Measurements from ENCODE around the gene KCTD13. TPM values are rescaled to one million over a fixed set of nuclear protein-coding genes. Genes with fewer than 3 reads are reported as not detected.
"Not testable (repeated sequence)": the region's sequence is repeated elsewhere in the genome, so short reads cannot be mapped to it uniquely, and the experiment has no call there.

Gene KCTD13
- total RNA-seq, 1 experiment from 2014 or later = 40.7 TPM

DNA sequence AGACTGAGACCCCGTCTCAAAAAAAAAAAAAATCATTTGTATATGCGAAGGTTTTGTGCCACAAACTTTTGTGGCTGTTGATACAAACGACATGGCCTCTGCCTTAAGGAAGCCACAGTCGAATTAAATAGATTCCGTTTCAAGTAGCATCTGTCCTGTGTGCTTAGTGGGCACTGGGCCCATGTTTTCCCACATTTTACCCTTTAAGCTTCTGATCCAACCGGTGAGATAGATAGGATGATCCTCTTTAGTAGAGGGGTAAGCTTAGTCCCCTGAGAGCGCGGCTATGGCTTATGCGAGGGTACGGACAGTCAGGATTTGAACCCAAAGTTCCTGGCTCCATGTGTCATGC, 35.1 kb upstream of the KCTD13 start:
- RAD21 ChIA-PET (ENCODE audit: low non-redundant PET in 1 of 2, low total read pairs in 2 of 2, uncharacterized antibody in 2 of 2, unreplicated experiment in 2 of 2) = interaction anchor here in 1 of 2 experiments (0.7 to 1.0 kb wide), 2 partner anchors 12 to 142 kb away, joined by 4 to 6 read pairs; partner anchors contain the start of gene TAOK2
- H3K4me2 ChIP-seq (ENCODE audit: low read length) = peak overlapping the region; percentile 82
- H3K27me3 ChIP-seq (ENCODE audit: insufficient read depth, low read length) = no peaks in the 10 kb centered on the region
- H4K20me1 ChIP-seq (ENCODE audit: insufficient read depth) = no peaks in the 10 kb centered on the region
- DNase-seq (ENCODE audit: low read depth, low spot score) = no peak
- peak overlapping the region; percentile 73 for H3K9ac ChIP-seq (ENCODE audit: low read length)
- no peaks in the 10 kb centered on the region; a peak in 1 of 4 replicates for H3K36me3 ChIP-seq (ENCODE audit: control insufficient read depth in 1 of 2, insufficient read depth in 2 of 2, low read length in 2 of 2)
- POLR2A ChIA-PET = interaction anchor here (0.8 to 4.2 kb wide), 6 partner anchors 10 to 145 kb away, joined by 3 to 18 read pairs (median 4); partner anchors contain the start of genes HIRIP3, PAGR1, SEZ6L2 and TAOK2
- CTCF ChIA-PET = interaction anchor here (1.1 to 1.5 kb wide), 3 partner anchors 12 to 153 kb away, joined by 3 to 7 read pairs (median 5); partner anchors contain the start of gene TAOK2
- TF ChIP-seq CEBPB (IDR thresholded peaks at IDR 0.05; ENCODE audit: low read depth) = no peak
- TF ChIP-seq, protein P1, sequence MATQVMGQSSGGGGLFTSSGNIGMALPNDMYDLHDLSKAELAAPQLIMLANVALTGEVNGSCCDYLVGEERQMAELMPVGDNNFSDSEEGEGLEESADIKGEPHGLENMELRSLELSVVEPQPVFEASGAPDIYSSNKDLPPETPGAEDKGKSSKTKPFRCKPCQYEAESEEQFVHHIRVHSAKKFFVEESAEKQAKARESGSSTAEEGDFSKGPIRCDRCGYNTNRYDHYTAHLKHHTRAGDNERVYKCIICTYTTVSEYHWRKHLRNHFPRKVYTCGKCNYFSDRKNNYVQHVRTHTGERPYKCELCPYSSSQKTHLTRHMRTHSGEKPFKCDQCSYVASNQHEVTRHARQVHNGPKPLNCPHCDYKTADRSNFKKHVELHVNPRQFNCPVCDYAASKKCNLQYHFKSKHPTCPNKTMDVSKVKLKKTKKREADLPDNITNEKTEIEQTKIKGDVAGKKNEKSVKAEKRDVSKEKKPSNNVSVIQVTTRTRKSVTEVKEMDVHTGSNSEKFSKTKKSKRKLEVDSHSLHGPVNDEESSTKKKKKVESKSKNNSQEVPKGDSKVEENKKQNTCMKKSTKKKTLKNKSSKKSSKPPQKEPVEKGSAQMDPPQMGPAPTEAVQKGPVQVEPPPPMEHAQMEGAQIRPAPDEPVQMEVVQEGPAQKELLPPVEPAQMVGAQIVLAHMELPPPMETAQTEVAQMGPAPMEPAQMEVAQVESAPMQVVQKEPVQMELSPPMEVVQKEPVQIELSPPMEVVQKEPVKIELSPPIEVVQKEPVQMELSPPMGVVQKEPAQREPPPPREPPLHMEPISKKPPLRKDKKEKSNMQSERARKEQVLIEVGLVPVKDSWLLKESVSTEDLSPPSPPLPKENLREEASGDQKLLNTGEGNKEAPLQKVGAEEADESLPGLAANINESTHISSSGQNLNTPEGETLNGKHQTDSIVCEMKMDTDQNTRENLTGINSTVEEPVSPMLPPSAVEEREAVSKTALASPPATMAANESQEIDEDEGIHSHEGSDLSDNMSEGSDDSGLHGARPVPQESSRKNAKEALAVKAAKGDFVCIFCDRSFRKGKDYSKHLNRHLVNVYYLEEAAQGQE (IDR thresholded peaks at IDR 0.05; ENCODE audit: low read depth) = no peak
- TF ChIP-seq, protein P2, sequence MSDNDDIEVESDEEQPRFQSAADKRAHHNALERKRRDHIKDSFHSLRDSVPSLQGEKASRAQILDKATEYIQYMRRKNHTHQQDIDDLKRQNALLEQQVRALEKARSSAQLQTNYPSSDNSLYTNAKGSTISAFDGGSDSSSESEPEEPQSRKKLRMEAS (IDR thresholded peaks at IDR 0.05) = no peak
- ATAC-seq = no peak
- no peak overlapping the region for H2AFZ ChIP-seq (ENCODE audit: low read depth, low read length, poor library complexity, severe bottlenecking)
- H3K27ac ChIP-seq (ENCODE audit: low read depth, low read length) = peak overlapping the region; percentile 73
- peak overlapping the region; percentile 64 to 71 for H3K4me3 ChIP-seq (replicated peaks in 1 of 2; ENCODE audit: low read depth in 1 of 2, low read length in 2 of 2)
- H3K9me3 ChIP-seq (ENCODE audit: control insufficient read depth in 1 of 2, insufficient read depth in 1 of 2, low read depth in 1 of 2, low read length in 2 of 2) = no peaks in the 10 kb centered on the region
- H3K79me2 ChIP-seq (ENCODE audit: insufficient read depth, low read length) = no peaks in the 10 kb centered on the region
- no TSS peak for BruUV-seq (replicated peaks)
- H3K4me1 ChIP-seq (ENCODE audit: control insufficient read depth in 1 of 2, insufficient read depth in 2 of 2, low read length in 2 of 2) = peaks cover 11 to 24% of the 10 kb centered on the region in 2 experiments
- H3K9me2 ChIP-seq (ENCODE audit: insufficient read depth) = no peaks in the 10 kb centered on the region
- intact Hi-C loops (cut with micrococcal nuclease) = no loop called here

GRCh38 chr16:29959821-29960220, 33.8 kb upstream of the KCTD13 start:
- H3K4me2 ChIP-seq (ENCODE audit: low read length); H2AFZ ChIP-seq (ENCODE audit: low read depth, low read length, poor library complexity, severe bottlenecking); RAD21 ChIA-PET (ENCODE audit: low non-redundant PET in 1 of 2, low total read pairs in 2 of 2, uncharacterized antibody in 2 of 2, unreplicated experiment in 2 of 2); H3K9me3 ChIP-seq (ENCODE audit: control insufficient read depth in 1 of 2, insufficient read depth in 1 of 2, low read depth in 1 of 2, low read length in 2 of 2); DNase-seq (ENCODE audit: low read depth, low spot score); H4K20me1 ChIP-seq (ENCODE audit: insufficient read depth); H3K27ac ChIP-seq (ENCODE audit: low read depth, low read length); H3K9me2 ChIP-seq (ENCODE audit: insufficient read depth); H3K36me3 ChIP-seq (ENCODE audit: control insufficient read depth in 1 of 2, insufficient read depth in 2 of 2, low read length in 2 of 2); H3K27me3 ChIP-seq (ENCODE audit: insufficient read depth, low read length); H3K9ac ChIP-seq (ENCODE audit: low read length); H3K79me2 ChIP-seq (ENCODE audit: insufficient read depth, low read length); ATAC-seq; H3K4me3 ChIP-seq (replicated peaks in 1 of 2; ENCODE audit: low read depth in 1 of 2, low read length in 2 of 2); intact Hi-C loops (cut with micrococcal nuclease); BruUV-seq (replicated peaks): not testable (repeated sequence)
- ChIA-PET CTCF (interaction anchor here (0.6 kb wide), 1 partner anchor 144 kb away, joined by 3 read pairs; no protein-coding TSS in a partner anchor), POLR2A (interaction anchor here (2.4 to 4.2 kb wide), 2 partner anchors 14 to 15 kb away, joined by 15 to 18 read pairs; partner anchors contain the start of gene TAOK2)
- H3K4me1 ChIP-seq (ENCODE audit: control insufficient read depth in 1 of 2, insufficient read depth in 2 of 2, low read length in 2 of 2) = peaks cover 11 to 24% of the 10 kb centered on the region in 2 experiments

Measured in HCT116 (cell line).